ENCODE measurements around the gene SLC29A1.

GRCh38 chr6:44230034-44230675, 6.8 kb downstream of the SLC29A1 start:
- TF ChIP-seq MAX (IDR thresholded peaks at IDR 0.05) (no peak), CTCF (IDR thresholded peaks at IDR 0.05; ENCODE audit: control extremely low read depth in 1 of 3, insufficient read depth in 1 of 3, low read depth in 1 of 3, low read length in 3 of 3) (no peak), POLR2AphosphoS5 (IDR thresholded peaks at IDR 0.05; ENCODE audit: low read depth, low read length) (no peak), TEAD4 (IDR thresholded peaks at IDR 0.05; ENCODE audit: low read depth, low read length) (no peak), NRF1 (IDR thresholded peaks at IDR 0.05; ENCODE audit: low read depth, low read length) (no peak)
